K562 (cell line): ENCODE data around the gene RABEPK. TPM values are rescaled to one million over a fixed set of nuclear protein-coding genes. Genes with fewer than 3 reads are reported as not detected.

ENCODE experiments used
- CHD7 ChIP-seq: fragments of 200-600 bp; sonication (generic); IDR thresholded peaks from one replicate; pipeline ENCODE4 v1.6.1; 2012; ENCODE audit warnings: mild to moderate bottlenecking, low read depth, low read length, inconsistent platforms
- DACH1 ChIP-seq: fragments of 450-650 bp; IDR thresholded peaks from 2 replicates; pipeline ENCODE4 v1.6.1; 2018; ENCODE audit not compliant: partially characterized antibody
- FOXJ2 ChIP-seq: fragments of 200-800 bp; sonication (Bioruptor generic); IDR thresholded peaks from 2 replicates; pipeline ENCODE4 v1.6.1; 2016; ENCODE audit warnings: missing genetic modification characterization, missing compliant biosample characterization
- PHB2 ChIP-seq: fragments of 450-650 bp; IDR thresholded peaks from 2 replicates; pipeline ENCODE4 v1.6.1; 2017; ENCODE audit warnings: low read depth
- PTBP1 ChIP-seq: fragments of 200-400 bp; formaldehyde crosslinking; IDR thresholded peaks from 2 replicates; pipeline ENCODE4 v1.6.1; 2017; ENCODE audit warnings: low read depth, low read length
- ZBTB11 ChIP-seq, 3 experiments: fragments of 200-800 bp in 1 of 3; fragments of 250-450 bp in 1 of 3; fragments of 450-650 bp in 1 of 3; sonication (Bioruptor Pico) in 1 of 3; sonication (Bioruptor generic) in 1 of 3; formaldehyde crosslinking in 1 of 3; IDR thresholded peaks; 2 replicates each; pipeline versions ENCODE4 v1.6.1 to v1.8.0; 2016 to 2022; ENCODE audit warnings: mild to moderate bottlenecking in 2 of 3, missing genetic modification characterization in 2 of 3, missing compliant biosample characterization in 1 of 3, moderate library complexity in 1 of 3
- polyA plus RNA-seq, 8 experiments: library from polyadenylated mRNA; depleted of rRNA in 4 of 8; stranded (reverse) in 5 of 8; unstranded in 3 of 8; fragments of >200 nt; fragmentation: Nextera tagmentation in 2 of 8; fragmentation: Illumina TruSeq in 1 of 8; extraction: Ambion mirVana in 2 of 8; extraction: Trizol in 1 of 8; gene quantifications; 2 replicates each; pipeline versions ENCODE4 v1.2.1 to v1.2.3, GENCODE V29; 2011 to 2014; ENCODE audit warnings: inconsistent platforms in 1 of 8, missing spikeins in 1 of 8
- total RNA-seq, 7 experiments: library from RNA; depleted of rRNA in 6 of 7; stranded (reverse); fragments of >200 nt in 6 of 7; fragmentation: Illumina TruSeq in 2 of 7; extraction: Trizol in 2 of 7; gene quantifications; 2 replicates each; pipeline versions ENCODE4 v1.2.1 to v1.2.3, GENCODE V29; 2011 to 2021; ENCODE audit warnings: low replicate concordance in 1 of 7
- TF ChIP-seq, protein P1 (sequence below): fragments of 250-450 bp; sonication (Bioruptor Pico); IDR thresholded peaks from 2 replicates; pipeline ENCODE4 v1.4.0; 2020; ENCODE audit warnings: mild to moderate bottlenecking
- TF ChIP-seq, protein P2 (sequence below): fragments of 250-450 bp; sonication (Bioruptor Pico); IDR thresholded peaks from 2 replicates; pipeline ENCODE4 v1.6.1; 2021; ENCODE audit warnings: mild to moderate bottlenecking

RABEPK gene
- total and polyA plus RNA-seq, 9 of the 15 experiments (the other 6 are each of a cell fraction or from before 2014, with no cell fraction given) = 38.3 to 113 (median 52.8) TPM

DNA sequence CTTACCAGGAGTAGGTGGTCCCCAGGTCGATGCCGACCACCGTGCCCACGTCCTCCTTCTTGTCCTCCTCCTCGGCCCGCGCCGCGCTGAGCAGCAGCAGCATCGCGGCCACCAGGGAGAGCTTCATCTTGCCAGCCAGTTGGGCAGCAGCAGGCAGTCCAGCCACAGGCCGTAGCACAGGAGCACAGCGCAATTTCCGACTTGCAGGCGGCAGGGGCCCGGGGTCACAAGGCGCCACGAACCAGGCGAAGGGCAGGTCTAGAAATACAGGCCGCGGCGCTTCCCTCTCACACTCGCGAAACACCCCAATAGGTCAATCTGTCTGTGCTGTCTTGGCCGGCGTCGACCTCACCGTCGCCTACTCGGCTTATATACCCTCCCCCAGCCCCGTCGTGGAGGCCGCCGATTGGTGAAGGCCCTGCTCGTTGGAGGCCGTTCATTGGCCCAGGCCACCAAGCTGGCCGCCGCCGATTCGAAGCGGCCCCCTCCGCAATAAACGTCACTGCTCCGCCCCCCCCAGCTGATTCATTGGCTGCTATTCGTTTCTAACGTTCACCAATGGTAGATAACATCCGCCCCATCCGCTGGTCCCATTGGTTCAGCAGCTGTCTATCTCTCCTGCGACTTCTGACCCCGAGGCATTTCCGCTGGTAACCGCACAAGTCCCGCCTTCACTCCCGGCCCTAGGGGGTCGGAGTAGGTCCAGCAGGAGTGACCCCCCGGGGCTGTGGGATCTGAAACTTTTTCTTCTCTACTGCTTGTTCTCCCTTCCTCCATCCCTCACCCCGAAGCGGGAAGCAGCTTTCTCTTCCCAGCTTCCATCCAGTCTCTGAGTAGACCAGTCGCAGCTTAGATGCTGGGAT, 40.9 kb downstream of the RABEPK start, which contains the start of gene HSPA5 (continued):
- TF ChIP-seq ZBTB11 (CRISPR knock-in tag; IDR thresholded peaks at IDR 0.05) (0 out of 6 replicates have a peak, but pooled peaks of 1 of the 3 experiments have one; percentile 15), DACH1 (no peak), CHD7 (no peak), FOXJ2 (tag) (peak; percentile 46; the same call in 1 of the 2 replicates), PHB2 (no peak), PTBP1 (no peak)
- TF ChIP-seq, protein P1, sequence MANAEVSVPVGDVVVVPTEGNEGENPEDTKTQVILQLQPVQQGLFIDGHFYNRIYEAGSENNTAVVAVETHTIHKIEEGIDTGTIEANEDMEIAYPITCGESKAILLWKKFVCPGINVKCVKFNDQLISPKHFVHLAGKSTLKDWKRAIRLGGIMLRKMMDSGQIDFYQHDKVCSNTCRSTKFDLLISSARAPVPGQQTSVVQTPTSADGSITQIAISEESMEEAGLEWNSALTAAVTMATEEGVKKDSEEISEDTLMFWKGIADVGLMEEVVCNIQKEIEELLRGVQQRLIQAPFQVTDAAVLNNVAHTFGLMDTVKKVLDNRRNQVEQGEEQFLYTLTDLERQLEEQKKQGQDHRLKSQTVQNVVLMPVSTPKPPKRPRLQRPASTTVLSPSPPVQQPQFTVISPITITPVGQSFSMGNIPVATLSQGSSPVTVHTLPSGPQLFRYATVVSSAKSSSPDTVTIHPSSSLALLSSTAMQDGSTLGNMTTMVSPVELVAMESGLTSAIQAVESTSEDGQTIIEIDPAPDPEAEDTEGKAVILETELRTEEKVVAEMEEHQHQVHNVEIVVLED = 0 out of 2 replicates have a peak, but pooled peaks have one; percentile 34
- TF ChIP-seq, protein P2, sequence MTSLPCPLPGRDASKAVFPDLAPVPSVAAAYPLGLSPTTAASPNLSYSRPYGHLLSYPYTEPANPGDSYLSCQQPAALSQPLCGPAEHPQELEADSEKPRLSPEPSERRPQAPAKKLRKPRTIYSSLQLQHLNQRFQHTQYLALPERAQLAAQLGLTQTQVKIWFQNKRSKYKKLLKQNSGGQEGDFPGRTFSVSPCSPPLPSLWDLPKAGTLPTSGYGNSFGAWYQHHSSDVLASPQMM = no peak
